CD4-positive, CD25-positive, alpha-beta regulatory T cell (primary cell): ENCODE results near the gene APOL1. TPM values are rescaled to one million over a fixed set of nuclear protein-coding genes. Genes with fewer than 3 reads are reported as not detected.
"Not testable (repeated sequence)": the region's sequence is repeated elsewhere in the genome, so short reads cannot be mapped to it uniquely, and the experiment has no call there.

ENCODE experiments used
- ATAC-seq, 2 donors: fragments of 150-1000 bp; cut with Tn5 transposase; one replicate each; pipeline ENCODE4 v1.10.0; 2021; ENCODE audit warnings: low read depth in 2 of 2, moderate number of reproducible peaks in 2 of 2, moderate library complexity in 1 of 2
- DNase-seq, 3 donors: peaks; one replicate each; pipeline versions ENCODE4 v3.0.0 to v3.0.0-alpha.2; 2012 to 2022; ENCODE audit warnings: mixed read lengths in 1 of 3
- H3K27ac ChIP-seq: one replicate; pipeline ENCODE4 v1.7.0; 2013; ENCODE audit warnings: mild to moderate bottlenecking, low read length; ENCODE audit not compliant: insufficient read depth, poor library complexity, severe bottlenecking
- H3K27me3 ChIP-seq: one replicate; pipeline ENCODE4 v1.7.0; 2013; ENCODE audit warnings: low read length; ENCODE audit not compliant: control insufficient read depth, insufficient read depth
- H3K36me3 ChIP-seq: one replicate; pipeline ENCODE4 v1.7.0; 2013; ENCODE audit warnings: mild to moderate bottlenecking, low read length, moderate library complexity; ENCODE audit not compliant: control insufficient read depth, insufficient read depth
- H3K4me1 ChIP-seq: 2 replicates; pipeline ENCODE4 v1.7.0; 2013; ENCODE audit warnings: mild to moderate bottlenecking, low read length; ENCODE audit not compliant: insufficient read depth, control insufficient read depth, poor library complexity, severe bottlenecking
- H3K4me3 ChIP-seq: one replicate; pipeline ENCODE4 v1.7.0; 2013; ENCODE audit warnings: low read depth, mild to moderate bottlenecking, low read length, moderate library complexity
- H3K9me3 ChIP-seq, 2 experiments: 1 replicate in 1 of 2; 2 replicates in 1 of 2; pipeline ENCODE4 v1.7.0; 2013; ENCODE audit warnings: low read length in 2 of 2, mild to moderate bottlenecking in 1 of 2, moderate library complexity in 1 of 2; ENCODE audit not compliant: control insufficient read depth in 2 of 2
- H3K27ac Mint-ChIP-seq, 3 donors: one replicate each; pipeline ENCODE4 v1.8.0; 2020 to 2022; ENCODE audit warnings: mild to moderate bottlenecking in 3 of 3, mixed read lengths in 3 of 3, moderate library complexity in 2 of 3
- H3K27me3 Mint-ChIP-seq: one replicate; pipeline ENCODE4 v1.8.0; 2022; ENCODE audit warnings: mild to moderate bottlenecking, mixed read lengths
- H3K36me3 Mint-ChIP-seq: one replicate; pipeline ENCODE4 v1.8.0; 2020; ENCODE audit warnings: mixed read lengths
- H3K4me1 Mint-ChIP-seq, 4 donors: one replicate each; pipeline ENCODE4 v1.8.0; 2020 to 2022; ENCODE audit warnings: mixed read lengths in 4 of 4, mild to moderate bottlenecking in 1 of 4
- H3K4me3 Mint-ChIP-seq, 4 donors: one replicate each; pipeline ENCODE4 v1.8.0; 2020 to 2022; ENCODE audit warnings: mild to moderate bottlenecking in 4 of 4, mixed read lengths in 4 of 4, moderate library complexity in 3 of 4
- H3K9me3 Mint-ChIP-seq, 7 donors: one replicate each; pipeline ENCODE4 v1.8.0; 2020 to 2022; ENCODE audit warnings: mixed read lengths in 7 of 7, mild to moderate bottlenecking in 3 of 7, moderate library complexity in 2 of 7
- polyA plus RNA-seq, 4 donors: library from polyadenylated mRNA; unstranded; fragments of 300-500 nt; fragmentation: Illumina TruSeq; gene quantifications; one replicate each; pipeline ENCODE4 v1.2.3, GENCODE V29; 2021
- total RNA-seq: library from RNA; stranded (reverse); gene quantifications from one replicate; pipeline ENCODE4 v1.2.3, GENCODE V29; 2022

Gene APOL1
- total and polyA plus RNA-seq, 5 donors from 2014 or later = 6.3 to 16.8 (median 7.6) TPM

DNA sequence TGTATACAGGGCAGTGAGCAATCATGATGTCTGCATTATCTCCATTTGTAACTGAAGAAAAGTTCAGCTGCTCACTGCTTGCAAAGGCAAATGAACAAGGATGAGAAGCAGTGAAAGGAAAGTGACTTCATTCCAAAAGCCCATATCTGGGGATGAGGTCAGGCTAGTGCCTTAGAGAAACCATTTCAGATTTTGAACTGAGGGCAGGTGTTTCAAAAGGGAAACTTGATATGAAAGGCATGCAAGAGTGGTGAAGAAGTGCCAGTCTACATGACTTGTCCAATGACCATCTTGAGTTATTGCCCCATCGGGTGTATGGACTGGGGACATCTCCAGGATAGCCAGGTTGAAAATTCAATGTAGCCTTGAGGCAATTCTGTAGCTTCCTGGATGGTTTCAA lies 44.0 kb upstream of the APOL1 start:
- ATAC-seq (no peak), DNase-seq (no peak)
- H3K4me1 Mint-ChIP-seq = no peaks in the 10 kb centered on the region
- Histone ChIP-seq H3K27me3 (peaks cover 11% of the 10 kb centered on the region), H3K4me3 (no peak overlapping the region), H3K4me1 (no peaks in the 10 kb centered on the region), H3K9me3 (peaks cover 6% of the 10 kb centered on the region in 2 experiments), H3K27ac (no peak overlapping the region), H3K36me3 (no peaks in the 10 kb centered on the region)
- peaks cover 48% of the 10 kb centered on the region for H3K27me3 Mint-ChIP-seq
- H3K27ac Mint-ChIP-seq = no peak overlapping the region
- peaks cover 0 to 9% (median 3%) of the 10 kb centered on the region in 7 donors for H3K9me3 Mint-ChIP-seq
- H3K36me3 Mint-ChIP-seq = no peaks in the 10 kb centered on the region
- no peak overlapping the region for H3K4me3 Mint-ChIP-seq

DNA sequence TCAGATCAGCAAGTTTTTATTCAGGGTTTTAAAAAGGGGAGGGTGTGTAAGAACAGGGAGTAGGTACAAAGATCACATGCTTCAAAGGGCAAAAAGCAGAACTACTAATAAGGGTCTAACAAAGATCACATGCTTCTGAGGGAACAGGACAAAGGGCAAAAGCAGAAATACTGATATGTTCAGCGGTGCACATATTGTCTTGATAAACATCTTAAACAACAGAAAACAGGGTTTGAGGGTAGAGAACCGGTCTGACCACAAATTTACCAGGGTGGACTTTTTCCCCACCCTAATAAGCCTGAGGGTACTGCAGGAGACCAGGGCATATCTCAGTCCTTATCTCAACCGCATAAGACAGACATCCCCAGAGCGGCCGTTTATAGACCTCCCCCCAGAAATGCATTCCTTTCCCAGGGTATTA lies 43.4 kb upstream of the APOL1 start:
- not testable (repeated sequence) for H3K4me3 Mint-ChIP-seq, H3K4me1 ChIP-seq, H3K27ac Mint-ChIP-seq, H3K27ac ChIP-seq, H3K36me3 Mint-ChIP-seq, ATAC-seq, H3K9me3 ChIP-seq, H3K36me3 ChIP-seq, H3K4me1 Mint-ChIP-seq, H3K9me3 Mint-ChIP-seq, DNase-seq, H3K4me3 ChIP-seq
- peaks cover 11% of the 10 kb centered on the region for H3K27me3 ChIP-seq
- H3K27me3 Mint-ChIP-seq = peaks cover 53% of the 10 kb centered on the region

DNA sequence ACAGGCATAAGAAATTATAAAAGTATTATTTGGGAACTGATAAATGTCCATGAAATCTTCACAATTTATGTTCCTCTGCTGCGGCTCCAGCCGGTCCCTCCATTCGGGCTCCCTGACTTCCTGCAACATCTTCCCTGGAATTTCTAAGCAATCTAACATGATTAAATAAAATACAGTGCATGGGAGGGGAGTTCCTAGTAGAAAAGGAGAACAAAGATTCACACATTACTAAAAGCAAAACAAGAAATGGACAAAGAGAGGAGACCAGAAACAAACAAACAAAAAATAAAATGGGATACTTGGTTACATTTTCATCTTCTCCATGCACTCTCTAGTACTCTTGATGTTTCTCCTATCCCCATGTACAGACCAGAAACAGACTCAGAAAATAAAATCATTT lies 42.7 kb upstream of the APOL1 start:
- H3K27ac ChIP-seq = no peak overlapping the region
- ATAC-seq = no peak
- peaks cover 55% of the 10 kb centered on the region for H3K27me3 Mint-ChIP-seq

DNA sequence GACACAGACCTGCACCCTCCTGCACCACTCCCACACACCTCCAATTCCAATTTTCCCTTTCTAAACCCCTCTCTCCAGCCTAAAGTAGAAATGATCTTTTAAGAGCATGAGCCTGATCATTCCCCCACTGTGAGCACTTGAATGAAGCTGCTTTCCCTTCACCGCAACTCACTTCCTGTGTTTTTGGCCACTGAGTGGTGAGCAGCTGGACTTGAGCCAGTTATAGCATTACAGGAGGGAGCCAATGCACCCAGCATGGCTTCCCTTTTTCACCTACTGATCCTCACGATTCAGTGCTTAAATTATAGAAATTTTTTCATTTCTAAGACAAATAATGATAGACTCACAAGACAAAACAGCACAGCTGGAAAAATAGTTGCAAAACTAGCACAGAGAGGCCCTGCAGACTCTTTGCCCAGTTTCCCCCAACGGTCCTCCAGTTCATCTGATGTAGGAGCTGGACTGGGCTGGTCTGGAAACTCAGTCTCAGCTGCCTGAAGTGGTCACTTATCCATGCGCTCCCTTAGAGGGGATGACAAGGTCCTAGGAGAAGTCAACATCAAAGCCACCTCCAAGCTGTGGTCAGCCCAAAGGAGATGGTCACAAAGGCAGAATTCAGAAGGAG lies 41.6 kb upstream of the APOL1 start:
- Mint-ChIP-seq H3K27me3 (peaks cover 66% of the 10 kb centered on the region), H3K4me3 (no peak overlapping the region), H3K9me3 (peaks cover 0 to 9% (median 3%) of the 10 kb centered on the region in 7 donors), H3K4me1 (no peaks in the 10 kb centered on the region), H3K27ac (peak overlapping the region in 1 of 3 donors; percentile 50), H3K36me3 (no peaks in the 10 kb centered on the region)
- Histone ChIP-seq H3K4me1 (no peaks in the 10 kb centered on the region), H3K27me3 (peaks cover 12% of the 10 kb centered on the region), H3K9me3 (peaks cover 6% of the 10 kb centered on the region in 2 experiments), H3K4me3 (no peak overlapping the region), H3K36me3 (no peaks in the 10 kb centered on the region), H3K27ac (no peak overlapping the region)
- ATAC-seq (no peak), DNase-seq (no peak)

More for the DNA sequence above, 42.7 kb upstream of the APOL1 start:
- Histone ChIP-seq H3K9me3 (peaks cover 6% of the 10 kb centered on the region in 2 experiments), H3K36me3 (no peaks in the 10 kb centered on the region), H3K4me3 (no peak overlapping the region), H3K27me3 (peaks cover 11% of the 10 kb centered on the region), H3K4me1 (no peaks in the 10 kb centered on the region)
- Mint-ChIP-seq H3K9me3 (peaks cover 0 to 9% (median 3%) of the 10 kb centered on the region in 7 donors), H3K4me1 (no peaks in the 10 kb centered on the region), H3K36me3 (no peaks in the 10 kb centered on the region), H3K4me3 (no peak overlapping the region), H3K27ac (no peak overlapping the region)
- DNase-seq = no peak

DNA sequence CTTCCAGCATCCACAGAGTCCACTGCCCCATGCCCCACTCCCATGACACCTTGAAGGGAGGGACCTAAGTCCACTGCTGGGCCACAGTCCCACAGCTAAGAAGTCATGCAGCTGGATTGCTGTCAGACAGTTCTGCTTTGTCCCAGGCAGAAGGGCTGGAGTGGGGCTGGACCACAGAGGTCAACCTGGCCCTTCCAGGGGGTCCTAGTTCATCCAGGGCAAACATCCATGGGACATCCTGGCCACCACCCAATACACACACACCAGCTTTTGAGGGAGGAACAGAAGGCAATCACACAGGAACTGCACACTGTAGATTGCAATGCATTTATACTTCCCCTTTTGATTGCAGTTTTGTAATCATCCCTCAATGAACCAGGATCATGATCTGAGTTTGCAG lies 40.0 kb upstream of the APOL1 start:
- peaks cover 12% of the 10 kb centered on the region for H3K27me3 ChIP-seq
- no peak overlapping the region for H3K27ac Mint-ChIP-seq
- ATAC-seq = no peak
- H3K4me1 ChIP-seq = no peaks in the 10 kb centered on the region
- H3K4me3 Mint-ChIP-seq = no peak overlapping the region
- H3K36me3 ChIP-seq = no peaks in the 10 kb centered on the region
- H3K4me1 Mint-ChIP-seq = no peaks in the 10 kb centered on the region
- no peak overlapping the region for H3K4me3 ChIP-seq
- H3K36me3 Mint-ChIP-seq = no peaks in the 10 kb centered on the region
- peaks cover 0 to 9% (median 3%) of the 10 kb centered on the region in 7 donors for H3K9me3 Mint-ChIP-seq
- peaks cover 78% of the 10 kb centered on the region for H3K27me3 Mint-ChIP-seq
- H3K27ac ChIP-seq = no peak overlapping the region
- peaks cover 6% of the 10 kb centered on the region in 2 experiments for H3K9me3 ChIP-seq
- DNase-seq = no peak

DNA sequence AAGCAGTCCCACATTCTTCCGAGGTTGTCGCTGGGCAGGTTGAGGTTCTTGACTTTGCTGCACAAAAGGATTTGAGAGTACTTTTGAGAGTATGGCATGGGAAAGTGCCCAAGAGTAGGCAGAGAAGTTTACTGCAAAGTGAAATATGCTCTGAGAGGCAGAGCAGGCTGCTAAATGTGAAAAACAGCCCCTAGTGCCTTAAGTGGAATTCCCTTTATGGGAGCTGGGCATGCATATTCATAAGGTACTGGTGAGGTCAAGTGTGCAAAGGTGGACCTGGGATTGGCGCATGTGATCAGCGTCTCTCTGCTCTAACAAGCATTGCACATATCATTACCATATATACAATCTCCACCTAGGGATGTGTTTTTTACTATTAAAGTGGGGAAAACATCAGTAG lies 39.3 kb upstream of the APOL1 start:
- Histone ChIP-seq H3K27me3 (peaks cover 12% of the 10 kb centered on the region), H3K4me1 (no peaks in the 10 kb centered on the region), H3K4me3 (no peak overlapping the region), H3K36me3 (no peaks in the 10 kb centered on the region), H3K9me3 (peaks cover 6% of the 10 kb centered on the region in 2 experiments), H3K27ac (no peak overlapping the region)
- DNase-seq (no peak), ATAC-seq (no peak)
- no peak overlapping the region for H3K27ac Mint-ChIP-seq
- peaks cover 0 to 9% (median 3%) of the 10 kb centered on the region in 7 donors for H3K9me3 Mint-ChIP-seq
- no peaks in the 10 kb centered on the region for H3K4me1 Mint-ChIP-seq
- H3K27me3 Mint-ChIP-seq = peaks cover 75% of the 10 kb centered on the region
- H3K4me3 Mint-ChIP-seq = no peak overlapping the region
- H3K36me3 Mint-ChIP-seq = no peaks in the 10 kb centered on the region

DNA sequence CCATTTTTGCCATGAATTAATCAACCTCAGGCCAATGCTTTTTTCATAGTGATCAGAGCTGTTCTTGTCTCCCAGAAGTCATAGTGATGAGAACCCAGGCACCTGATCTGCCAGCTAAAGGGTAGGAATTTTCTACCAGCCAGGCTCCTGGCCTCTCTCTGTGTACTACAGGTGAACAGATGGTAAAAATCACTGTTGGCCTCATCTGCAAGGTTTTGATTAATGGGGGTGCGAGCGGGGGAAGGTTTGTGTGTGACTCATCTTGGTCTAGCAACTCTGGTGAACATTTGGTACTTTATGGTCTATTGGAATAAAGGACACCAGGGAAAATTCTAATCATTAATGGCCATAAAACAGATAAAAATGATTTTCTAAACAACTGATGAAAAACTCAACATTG lies 37.0 kb upstream of the APOL1 start:
- Histone ChIP-seq H3K4me1 (no peaks in the 10 kb centered on the region), H3K4me3 (no peak overlapping the region), H3K36me3 (no peaks in the 10 kb centered on the region), H3K9me3 (no peaks in the 10 kb centered on the region), H3K27ac (no peak overlapping the region), H3K27me3 (peaks cover 18% of the 10 kb centered on the region)
- Mint-ChIP-seq H3K27ac (no peak overlapping the region), H3K4me1 (peaks cover 0 to 1% (median under 1%) of the 10 kb centered on the region in 4 donors), H3K4me3 (no peak overlapping the region), H3K36me3 (no peaks in the 10 kb centered on the region), H3K9me3 (peaks cover 0 to 1% (median 0%) of the 10 kb centered on the region in 7 donors), H3K27me3 (peaks cover 72% of the 10 kb centered on the region)
- ATAC-seq = no peak
- DNase-seq = no peak

DNA sequence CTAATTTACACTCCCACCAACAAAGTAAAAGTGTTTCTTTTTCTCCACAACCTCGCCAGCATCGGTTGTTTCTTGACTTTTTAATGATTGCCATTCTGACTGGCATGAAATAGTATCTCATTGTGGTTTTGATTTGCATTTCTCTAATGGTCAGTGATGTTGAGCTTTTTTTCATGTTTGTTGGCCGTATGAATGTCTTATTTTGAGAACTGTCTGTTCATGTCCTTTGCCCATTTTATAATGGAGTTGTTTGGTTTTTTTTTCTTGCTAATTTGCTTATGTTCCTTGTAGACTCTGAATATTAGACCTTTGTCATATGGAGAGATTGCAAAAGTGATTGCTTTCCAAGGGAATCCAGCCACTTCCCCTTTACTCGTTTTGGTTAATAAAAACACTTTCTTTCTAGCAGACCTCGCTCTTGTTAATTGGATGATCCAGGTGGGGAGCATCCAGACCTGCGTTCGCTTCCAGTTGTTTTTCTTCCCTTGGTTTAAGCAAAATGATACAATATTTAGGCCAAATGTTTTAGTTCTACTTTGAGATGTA lies 34.2 kb upstream of the APOL1 start:
- ATAC-seq = no peak
- H3K36me3 Mint-ChIP-seq = no peaks in the 10 kb centered on the region
- H3K4me1 Mint-ChIP-seq = peaks cover 3 to 14% (median 8%) of the 10 kb centered on the region in 4 donors
- no peaks in the 10 kb centered on the region for H3K36me3 ChIP-seq
- H3K27me3 ChIP-seq = peaks cover 12% of the 10 kb centered on the region
- no peaks in the 10 kb centered on the region for H3K4me1 ChIP-seq
- no peak overlapping the region for H3K4me3 Mint-ChIP-seq
- H3K9me3 Mint-ChIP-seq = no peaks in the 10 kb centered on the region
- H3K9me3 ChIP-seq = no peaks in the 10 kb centered on the region
- no peak for DNase-seq
- no peak overlapping the region for H3K27ac Mint-ChIP-seq
- no peak overlapping the region for H3K27ac ChIP-seq
- peaks cover 68% of the 10 kb centered on the region for H3K27me3 Mint-ChIP-seq
- H3K4me3 ChIP-seq = no peak overlapping the region
